Caco-2 (cell line): Measurements from ENCODE around the gene LDLRAD4. TPM values are rescaled to one million over a fixed set of nuclear protein-coding genes. Genes with fewer than 3 reads are reported as not detected.

ENCODE experiments used
- BruUV-seq: library from RNA; stranded (reverse); fragments of 400-500 nt; replicated peaks from 2 replicates; lab custom pipeline; 2021; lab: Mats Ljungman, UMichigan
- CTCF ChIA-PET: fragments of 300-600 bp; sonication (Branson Sonifier 250); formaldehyde crosslinking; loops from one replicate; lab custom pipeline; 2022; ENCODE audit warnings: antibody characterized with exemption; lab: Charles Lee
- POLR2A ChIA-PET: fragments of 300-600 bp; sonication (Branson Sonifier 250); formaldehyde crosslinking; loops from one replicate; lab custom pipeline; 2022; ENCODE audit warnings: antibody characterized with exemption; lab: Charles Lee
- DNase-seq, 2 experiments: peaks; one replicate each; pipeline versions ENCODE4 v3.0.0 to v3.0.0-alpha.2; 2020 to 2022
- H3K27me3 ChIP-seq: replicated peaks from 2 replicates; pipeline ENCODE4 v1.6.0; 2011; ENCODE audit warnings: low read length; ENCODE audit not compliant: control insufficient read depth, insufficient read depth
- H3K36me3 ChIP-seq: 2 replicates; pipeline ENCODE4 v1.5.1; 2011; ENCODE audit warnings: low read length; ENCODE audit not compliant: control insufficient read depth, insufficient read depth
- H3K4me1 ChIP-seq: fragments of 250-450 bp; sonication (Bioruptor Pico); 2 replicates; pipeline ENCODE4 v1.5.1; 2020; ENCODE audit warnings: mild to moderate bottlenecking
- H3K4me3 ChIP-seq: 2 replicates; pipeline ENCODE4 v1.5.1; 2011; ENCODE audit warnings: low read depth, mild to moderate bottlenecking, control low read depth, low read length
- H3K9me3 ChIP-seq: fragments of 250-450 bp; sonication (Bioruptor Pico); 2 replicates; pipeline ENCODE4 v1.5.1; 2020; ENCODE audit warnings: mild to moderate bottlenecking, moderate library complexity
- H3K27ac Mint-ChIP-seq: one replicate; pipeline ENCODE4 v1.8.0; 2022; ENCODE audit warnings: mixed read lengths; ENCODE audit not compliant: unreplicated experiment
- H3K27me3 Mint-ChIP-seq: one replicate; pipeline ENCODE4 v1.8.0; 2022; ENCODE audit warnings: mixed read lengths; ENCODE audit not compliant: insufficient read depth, unreplicated experiment
- H3K36me3 Mint-ChIP-seq: one replicate; pipeline ENCODE4 v1.8.0; 2022; ENCODE audit warnings: mild to moderate bottlenecking, mixed read lengths; ENCODE audit not compliant: insufficient read depth, unreplicated experiment
- H3K4me1 Mint-ChIP-seq: one replicate; pipeline ENCODE4 v1.8.0; 2022; ENCODE audit warnings: low read depth, mixed read lengths; ENCODE audit not compliant: unreplicated experiment
- H3K4me3 Mint-ChIP-seq: one replicate; pipeline ENCODE4 v1.8.0; 2022; ENCODE audit warnings: mild to moderate bottlenecking, moderate library complexity, mixed read lengths; ENCODE audit not compliant: unreplicated experiment
- H3K9me3 Mint-ChIP-seq: one replicate; pipeline ENCODE4 v1.8.0; 2022; ENCODE audit warnings: mixed read lengths; ENCODE audit not compliant: unreplicated experiment
- intact Hi-C: fragments of 100-400 bp; cut with micrococcal nuclease; formaldehyde crosslinking; loops from one replicate; pipeline ENCODE4 v1.10.0; 2022; ENCODE audit not compliant: unreplicated experiment
- total RNA-seq: library from RNA; stranded (reverse); gene quantifications from 2 replicates; pipeline ENCODE4 v1.2.3, GENCODE V29; 2022
- TF ChIP-seq, protein P1 (sequence below), 2 experiments: fragments of 200-600 bp in 1 of 2; IDR thresholded peaks; 1 replicate in 1 of 2; 2 replicates in 1 of 2; pipeline versions ENCODE4 v1.5.1 to v1.8.0; 2011 to 2022; ENCODE audit warnings: antibody characterized with exemption in 1 of 2, control low read depth in 1 of 2, inconsistent platforms in 1 of 2, low read depth in 1 of 2, low read length in 1 of 2, mild to moderate bottlenecking in 1 of 2, moderate library complexity in 1 of 2; ENCODE audit not compliant: insufficient read depth in 1 of 2, severe bottlenecking in 1 of 2, unreplicated experiment in 1 of 2

LDLRAD4 gene
- total RNA-seq, 1 experiment from 2014 or later = 1.2 TPM

DNA sequence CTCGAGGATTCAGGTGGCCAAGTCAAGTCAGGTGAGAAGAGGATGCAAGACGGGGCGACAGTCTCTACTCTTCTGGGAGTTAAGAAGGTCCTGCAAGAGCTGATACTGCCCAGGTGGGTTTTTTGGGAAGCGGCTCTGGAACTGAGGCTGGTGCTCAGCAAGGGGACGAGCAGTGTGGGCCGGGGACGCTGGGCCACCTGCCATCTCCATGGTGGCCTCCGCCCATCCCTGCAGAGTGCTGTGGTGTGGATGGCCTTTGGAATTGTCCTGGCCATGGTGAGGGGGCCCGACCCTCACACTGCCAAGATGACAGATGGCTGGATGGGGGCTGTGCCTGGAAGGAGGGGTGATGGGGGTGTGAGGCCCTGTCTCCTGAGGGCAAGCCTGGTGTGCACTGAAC, 34.2 kb upstream of the LDLRAD4 start:
- ChIA-PET CTCF (no interaction called here), POLR2A (no interaction called here)
- Histone ChIP-seq H3K4me1 (peaks cover 12% of the 10 kb centered on the region), H3K9me3 (no peaks in the 10 kb centered on the region), H3K36me3 (no peaks in the 10 kb centered on the region), H3K27me3 (no peaks in the 10 kb centered on the region), H3K4me3 (no peak overlapping the region)
- no peak for DNase-seq
- H3K27me3 Mint-ChIP-seq = peaks cover 4% of the 10 kb centered on the region
- H3K27ac Mint-ChIP-seq = no peak overlapping the region
- intact Hi-C loops = no loop called here
- no peaks in the 10 kb centered on the region for H3K9me3 Mint-ChIP-seq
- H3K4me1 Mint-ChIP-seq = peaks cover 12% of the 10 kb centered on the region
- BruUV-seq = no TSS peak
- TF ChIP-seq, protein P1, sequence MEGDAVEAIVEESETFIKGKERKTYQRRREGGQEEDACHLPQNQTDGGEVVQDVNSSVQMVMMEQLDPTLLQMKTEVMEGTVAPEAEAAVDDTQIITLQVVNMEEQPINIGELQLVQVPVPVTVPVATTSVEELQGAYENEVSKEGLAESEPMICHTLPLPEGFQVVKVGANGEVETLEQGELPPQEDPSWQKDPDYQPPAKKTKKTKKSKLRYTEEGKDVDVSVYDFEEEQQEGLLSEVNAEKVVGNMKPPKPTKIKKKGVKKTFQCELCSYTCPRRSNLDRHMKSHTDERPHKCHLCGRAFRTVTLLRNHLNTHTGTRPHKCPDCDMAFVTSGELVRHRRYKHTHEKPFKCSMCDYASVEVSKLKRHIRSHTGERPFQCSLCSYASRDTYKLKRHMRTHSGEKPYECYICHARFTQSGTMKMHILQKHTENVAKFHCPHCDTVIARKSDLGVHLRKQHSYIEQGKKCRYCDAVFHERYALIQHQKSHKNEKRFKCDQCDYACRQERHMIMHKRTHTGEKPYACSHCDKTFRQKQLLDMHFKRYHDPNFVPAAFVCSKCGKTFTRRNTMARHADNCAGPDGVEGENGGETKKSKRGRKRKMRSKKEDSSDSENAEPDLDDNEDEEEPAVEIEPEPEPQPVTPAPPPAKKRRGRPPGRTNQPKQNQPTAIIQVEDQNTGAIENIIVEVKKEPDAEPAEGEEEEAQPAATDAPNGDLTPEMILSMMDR (IDR thresholded peaks at IDR 0.05; ENCODE audit: insufficient read depth in 1 of 2, low read depth in 1 of 2, low read length in 1 of 2, severe bottlenecking in 1 of 2, unreplicated experiment in 1 of 2) = no peak
- no peak overlapping the region for H3K4me3 Mint-ChIP-seq
- no peaks in the 10 kb centered on the region for H3K36me3 Mint-ChIP-seq

DNA sequence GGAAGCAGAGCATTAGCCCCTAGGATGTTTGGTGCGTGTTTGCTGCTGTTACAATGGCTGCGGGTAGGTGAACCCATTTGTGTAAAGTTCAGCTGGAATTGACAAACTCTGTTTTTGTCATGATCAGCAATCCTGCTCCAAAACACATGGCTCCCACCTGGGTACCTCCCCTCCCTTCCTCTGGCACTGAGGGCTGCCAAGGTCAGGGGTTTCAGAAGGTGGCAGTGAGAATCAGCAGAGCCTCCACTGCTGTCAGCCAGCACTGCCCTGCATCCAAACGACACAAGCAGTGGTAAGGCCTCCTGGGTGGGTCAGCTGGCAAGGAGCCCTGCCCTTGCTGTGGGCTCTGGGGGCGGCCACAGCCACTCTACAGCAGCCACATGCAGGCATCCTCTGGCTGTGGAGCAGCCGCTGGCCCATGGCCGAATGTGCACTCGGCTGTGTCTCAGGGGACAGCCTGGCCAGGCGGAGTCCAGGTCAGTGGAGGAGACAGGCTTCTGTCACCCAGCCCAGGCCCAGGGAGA, 32.8 kb upstream of the LDLRAD4 start:
- Mint-ChIP-seq H3K27ac (no peak overlapping the region), H3K36me3 (no peaks in the 10 kb centered on the region), H3K9me3 (no peaks in the 10 kb centered on the region), H3K4me1 (peaks cover 9% of the 10 kb centered on the region), H3K4me3 (no peak overlapping the region), H3K27me3 (peaks cover 4% of the 10 kb centered on the region)
- Histone ChIP-seq H3K4me1 (no peaks in the 10 kb centered on the region; the same call in 1 of the 2 replicates), H3K27me3 (no peaks in the 10 kb centered on the region), H3K4me3 (no peak overlapping the region), H3K9me3 (no peaks in the 10 kb centered on the region), H3K36me3 (no peaks in the 10 kb centered on the region)
- intact Hi-C loops = no loop called here
- ChIA-PET POLR2A (no interaction called here), CTCF (no interaction called here)
- DNase-seq = no peak
- TF ChIP-seq, protein P1 (IDR thresholded peaks at IDR 0.05; ENCODE audit: insufficient read depth in 1 of 2, low read depth in 1 of 2, low read length in 1 of 2, severe bottlenecking in 1 of 2, unreplicated experiment in 1 of 2) = no peak
- no TSS peak for BruUV-seq

DNA sequence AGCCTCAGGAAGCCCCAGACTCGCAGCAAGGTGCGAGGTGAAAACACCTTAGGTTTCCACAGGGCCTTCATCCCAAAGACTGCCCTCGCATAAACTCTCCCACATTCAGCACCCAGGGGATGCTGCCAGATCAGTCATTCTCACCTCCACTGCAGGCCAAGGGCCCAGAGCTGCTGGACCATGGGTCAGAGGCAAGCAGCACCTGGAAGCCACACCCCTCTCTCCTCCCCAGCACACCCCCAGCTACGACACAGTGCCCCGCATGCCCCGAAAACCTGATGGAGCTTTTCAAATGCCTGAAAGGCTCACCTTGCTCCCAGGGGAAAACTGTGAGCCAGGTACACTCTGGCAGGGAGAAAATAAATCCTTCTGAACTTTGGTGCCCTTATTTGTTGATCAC, 31.9 kb upstream of the LDLRAD4 start:
- Histone ChIP-seq H3K9me3 (no peaks in the 10 kb centered on the region), H3K4me3 (no peak overlapping the region), H3K27me3 (no peaks in the 10 kb centered on the region), H3K36me3 (no peaks in the 10 kb centered on the region), H3K4me1 (no peaks in the 10 kb centered on the region; the same call in 1 of the 2 replicates)
- H3K36me3 Mint-ChIP-seq = no peaks in the 10 kb centered on the region
- BruUV-seq = no TSS peak
- no peak overlapping the region for H3K27ac Mint-ChIP-seq
- H3K9me3 Mint-ChIP-seq = no peaks in the 10 kb centered on the region
- intact Hi-C loops = no loop called here
- DNase-seq = no peak
- TF ChIP-seq, protein P1 (IDR thresholded peaks at IDR 0.05; ENCODE audit: insufficient read depth in 1 of 2, low read depth in 1 of 2, low read length in 1 of 2, severe bottlenecking in 1 of 2, unreplicated experiment in 1 of 2) = no peak
- peaks cover 4% of the 10 kb centered on the region for H3K27me3 Mint-ChIP-seq
- H3K4me3 Mint-ChIP-seq = no peak overlapping the region
- ChIA-PET CTCF (interaction anchor here (1.0 kb wide), 1 partner anchor 27 kb away, joined by 4 read pairs; no protein-coding TSS in a partner anchor), POLR2A (no interaction called here)
- peaks cover 4% of the 10 kb centered on the region for H3K4me1 Mint-ChIP-seq
